B cell (primary cell): Measurements from ENCODE around the gene CSF1. TPM values are rescaled to one million over a fixed set of nuclear protein-coding genes. Genes with fewer than 3 reads are reported as not detected.

Experiments used
- ATAC-seq: fragments of 200-7000 bp; cut with Tn5 transposase; one replicate; pipeline ENCODE4 v1.10.0; 2021; ENCODE audit warnings: low read depth, mild to moderate bottlenecking, moderate number of reproducible peaks, moderate library complexity
- CTCF ChIA-PET: fragments of 350-600 bp; sonication (Branson Sonifier 250); formaldehyde crosslinking; loops from one replicate; lab custom pipeline; 2021; ENCODE audit warnings: antibody characterized with exemption, inconsistent platforms; lab: Charles Lee
- POLR2A ChIA-PET: fragments of 350-600 bp; sonication (Branson Sonifier 250); formaldehyde crosslinking; loops from one replicate; lab custom pipeline; 2021; ENCODE audit warnings: antibody characterized with exemption; lab: Charles Lee
- DNase-seq: peaks from one replicate; pipeline ENCODE4 v3.0.0; 2013
- H2AFZ ChIP-seq: 2 replicates; pipeline ENCODE4 v1.6.1; 2012; ENCODE audit warnings: mild to moderate bottlenecking, low read depth, low read length; ENCODE audit not compliant: insufficient read depth, poor library complexity, severe bottlenecking
- H3K27ac ChIP-seq, 2 donors: 1 replicate in 1 of 2; 2 replicates in 1 of 2; pipeline ENCODE4 v1.5.1; 2012 to 2013; ENCODE audit warnings: low read length in 2 of 2, mild to moderate bottlenecking in 2 of 2, moderate library complexity in 1 of 2
- H3K27me3 ChIP-seq, 4 experiments: fragments of 200-600 bp in 1 of 4; sonication (generic) in 1 of 4; replicated peaks in 1 of 4; 1 replicate in 2 of 4; 2 replicates in 2 of 4; pipeline versions ENCODE4 v1.6.1 to v1.7.0; 2013 to 2016; ENCODE audit warnings: low read length in 3 of 4, mild to moderate bottlenecking in 2 of 4, mixed read lengths in 1 of 4, moderate library complexity in 1 of 4; ENCODE audit not compliant: insufficient read depth in 4 of 4, control insufficient read depth in 3 of 4; ENCODE audit errors: control extremely low read depth in 1 of 4
- H3K36me3 ChIP-seq, 2 experiments: replicated peaks in 1 of 2; 1 replicate in 1 of 2; 2 replicates in 1 of 2; pipeline versions ENCODE4 v1.6.1 to v1.7.1; 2013; ENCODE audit warnings: low read length in 1 of 2; ENCODE audit not compliant: insufficient read depth in 2 of 2, control insufficient read depth in 1 of 2; ENCODE audit errors: control extremely low read depth in 1 of 2, extremely low read depth in 1 of 2
- H3K4me1 ChIP-seq, 2 donors: fragments of 200-600 bp in 1 of 2; sonication (generic) in 1 of 2; 1 replicate in 1 of 2; 2 replicates in 1 of 2; pipeline versions ENCODE4 v1.5.1 to v1.6.1; 2013 to 2017; ENCODE audit warnings: low read length in 2 of 2; ENCODE audit not compliant: control insufficient read depth in 2 of 2, insufficient read depth in 2 of 2
- H3K4me2 ChIP-seq: replicated peaks from 2 replicates; pipeline ENCODE3; 2012; ENCODE audit warnings: mild to moderate bottlenecking, low read depth, low read length; ENCODE audit not compliant: poor library complexity, severe bottlenecking
- H3K4me3 ChIP-seq, 5 experiments: fragments of 200-600 bp in 1 of 5; sonication (generic) in 1 of 5; 1 replicate in 3 of 5; 2 replicates in 2 of 5; pipeline versions ENCODE4 v1.5.1 to v1.7.0; 2011 to 2016; ENCODE audit warnings: low read length in 4 of 5, mild to moderate bottlenecking in 4 of 5, low read depth in 2 of 5, control low read depth in 1 of 5, moderate library complexity in 1 of 5; ENCODE audit not compliant: insufficient read depth in 1 of 5; ENCODE audit errors: control extremely low read depth in 1 of 5, extremely low read depth in 1 of 5
- H3K79me2 ChIP-seq: fragments of 200-600 bp; sonication (generic); one replicate; pipeline ENCODE4 v1.6.0; 2016; ENCODE audit warnings: low read length; ENCODE audit not compliant: control insufficient read depth, insufficient read depth
- H3K9ac ChIP-seq: fragments of 200-600 bp; sonication (generic); 2 replicates; pipeline ENCODE4 v1.6.1; 2017; ENCODE audit warnings: mild to moderate bottlenecking, low read length, moderate library complexity
- H3K9me3 ChIP-seq, 3 donors: one replicate each; pipeline versions ENCODE4 v1.6.1 to v1.7.1; 2013; ENCODE audit warnings: low read length in 2 of 3; ENCODE audit not compliant: control insufficient read depth in 2 of 3, insufficient read depth in 1 of 3; ENCODE audit errors: control extremely low read depth in 1 of 3
- H4K20me1 ChIP-seq: 2 replicates; pipeline ENCODE4 v1.6.0; 2012; ENCODE audit warnings: mild to moderate bottlenecking, low read length; ENCODE audit not compliant: insufficient read depth, control insufficient read depth, poor library complexity, severe bottlenecking
- H3K27ac Mint-ChIP-seq: one replicate; pipeline ENCODE4 v1.8.0; 2021; ENCODE audit warnings: mixed read lengths
- H3K27me3 Mint-ChIP-seq: one replicate; pipeline ENCODE4 v1.8.0; 2021; ENCODE audit warnings: mixed read lengths
- H3K4me1 Mint-ChIP-seq: one replicate; pipeline ENCODE4 v1.8.0; 2021; ENCODE audit warnings: mixed read lengths
- H3K4me3 Mint-ChIP-seq: one replicate; pipeline ENCODE4 v1.8.0; 2021; ENCODE audit warnings: mixed read lengths
- H3K9me3 Mint-ChIP-seq: one replicate; pipeline ENCODE4 v1.8.0; 2022; ENCODE audit warnings: mixed read lengths; ENCODE audit not compliant: insufficient read depth
- EZH2 ChIP-seq: IDR thresholded peaks from 2 replicates; pipeline ENCODE4 v1.6.1; 2012; ENCODE audit warnings: borderline replicate concordance, low read depth, mild to moderate bottlenecking, moderate library complexity, low read length; ENCODE audit not compliant: insufficient read depth, poor library complexity, severe bottlenecking
- WGBS: methylation state at CpG from one replicate; pipeline ENCODE4 v1.1.5; 2013; ENCODE audit warnings: missing lambda C conversion rate; ENCODE audit not compliant: insufficient coverage; 5-methylcytosine and 5-hydroxymethylcytosine counted together
- intact Hi-C: fragments of 100-400 bp; cut with micrococcal nuclease; formaldehyde crosslinking; loops from one replicate; pipeline ENCODE4 v1.10.0; 2022
- polyA plus RNA-seq: library from polyadenylated mRNA; depleted of rRNA; stranded (reverse); fragments of >200 nt; gene quantifications from 2 replicates; pipeline ENCODE4 v1.2.3, GENCODE V29; 2012
- total RNA-seq, 2 donors: library from RNA; stranded (reverse); fragments of 120-200 nt in 1 of 2; gene quantifications; 1 replicate in 1 of 2; 2 replicates in 1 of 2; pipeline versions ENCODE4 v1.2.3 to v1.2.4, GENCODE V29; 2013 to 2022
- TF ChIP-seq, protein P1 (sequence below): fragments of 200-600 bp; IDR thresholded peaks from one replicate; pipeline ENCODE4 v1.8.0; 2022; ENCODE audit warnings: antibody characterized with exemption, mild to moderate bottlenecking

Gene CSF1
- total and polyA plus RNA-seq, 2 donors (not counting 1 experiment from before 2014, with no cell fraction given), result 0.55 to 4.2 TPM

- ATAC-seq, result no peak
- no peaks in the 10 kb centered on the region for H4K20me1 ChIP-seq
- 100% methylated on average over 2 of the region's 5 CpGs for WGBS
- ChIA-PET CTCF (no interaction called here), POLR2A (no interaction called here)
- H3K4me3 ChIP-seq, result no peak overlapping the region
- H3K27ac ChIP-seq, result no peak overlapping the region
- intact Hi-C loops, result no loop called here
- Mint-ChIP-seq H3K27me3 (peaks cover 7% of the 10 kb centered on the region), H3K9me3 (peaks cover 5% of the 10 kb centered on the region), H3K27ac (no peak overlapping the region), H3K4me1 (no peaks in the 10 kb centered on the region), H3K4me3 (no peak overlapping the region)
- H3K4me2 ChIP-seq, result no peak overlapping the region
- no peaks in the 10 kb centered on the region for H3K36me3 ChIP-seq
- no peak overlapping the region for H2AFZ ChIP-seq
- H3K27me3 ChIP-seq, result no peaks in the 10 kb centered on the region
- peaks cover 0 to 17% (median 8%) of the 10 kb centered on the region in 3 donors for H3K9me3 ChIP-seq
- H3K9ac ChIP-seq, result no peak overlapping the region
- H3K79me2 ChIP-seq, result no peaks in the 10 kb centered on the region
- TF ChIP-seq, protein P1, sequence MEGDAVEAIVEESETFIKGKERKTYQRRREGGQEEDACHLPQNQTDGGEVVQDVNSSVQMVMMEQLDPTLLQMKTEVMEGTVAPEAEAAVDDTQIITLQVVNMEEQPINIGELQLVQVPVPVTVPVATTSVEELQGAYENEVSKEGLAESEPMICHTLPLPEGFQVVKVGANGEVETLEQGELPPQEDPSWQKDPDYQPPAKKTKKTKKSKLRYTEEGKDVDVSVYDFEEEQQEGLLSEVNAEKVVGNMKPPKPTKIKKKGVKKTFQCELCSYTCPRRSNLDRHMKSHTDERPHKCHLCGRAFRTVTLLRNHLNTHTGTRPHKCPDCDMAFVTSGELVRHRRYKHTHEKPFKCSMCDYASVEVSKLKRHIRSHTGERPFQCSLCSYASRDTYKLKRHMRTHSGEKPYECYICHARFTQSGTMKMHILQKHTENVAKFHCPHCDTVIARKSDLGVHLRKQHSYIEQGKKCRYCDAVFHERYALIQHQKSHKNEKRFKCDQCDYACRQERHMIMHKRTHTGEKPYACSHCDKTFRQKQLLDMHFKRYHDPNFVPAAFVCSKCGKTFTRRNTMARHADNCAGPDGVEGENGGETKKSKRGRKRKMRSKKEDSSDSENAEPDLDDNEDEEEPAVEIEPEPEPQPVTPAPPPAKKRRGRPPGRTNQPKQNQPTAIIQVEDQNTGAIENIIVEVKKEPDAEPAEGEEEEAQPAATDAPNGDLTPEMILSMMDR, result no peak
- TF ChIP-seq EZH2, result no peak
- H3K4me1 ChIP-seq, result no peaks in the 10 kb centered on the region
- DNase-seq, result no peak
These were observed 22.0 kb downstream of the CSF1 start for GRCh38 chr1:109932679-109933078.

GRCh38 chr1:109933856-109934711 is 23.4 kb downstream of the CSF1 start:
- ChIA-PET POLR2A (no interaction called here), CTCF (no interaction called here)
- Histone ChIP-seq H3K4me3 (no peak overlapping the region), H2AFZ (no peak overlapping the region), H4K20me1 (no peaks in the 10 kb centered on the region), H3K27me3 (peaks cover 0 to 2% (median 0%) of the 10 kb centered on the region in 4 experiments), H3K9ac (no peak overlapping the region), H3K4me1 (no peaks in the 10 kb centered on the region), H3K4me2 (no peak overlapping the region), H3K9me3 (peaks cover 0 to 20% (median 19%) of the 10 kb centered on the region in 3 donors), H3K79me2 (no peaks in the 10 kb centered on the region), H3K27ac (no peak overlapping the region), H3K36me3 (no peaks in the 10 kb centered on the region)
- H3K9me3 Mint-ChIP-seq, result peaks cover 8% of the 10 kb centered on the region
- intact Hi-C loops, result no loop called here
- ATAC-seq (no peak), DNase-seq (no peak)
- no peaks in the 10 kb centered on the region for H3K4me1 Mint-ChIP-seq
- no peak overlapping the region for H3K4me3 Mint-ChIP-seq
- no peak for TF ChIP-seq EZH2
- TF ChIP-seq, protein P1, result no peak
- no peak overlapping the region for H3K27ac Mint-ChIP-seq
- peaks cover 7% of the 10 kb centered on the region for H3K27me3 Mint-ChIP-seq
- 48% methylated on average over 6 of the region's 10 CpGs for WGBS
